Measurements from ENCODE around the gene NGB. TPM values are rescaled to one million over a fixed set of nuclear protein-coding genes. Genes with fewer than 3 reads are reported as not detected.

Gene NGB
- total RNA-seq, 1 experiment from 2014 or later: not detected

DNA sequence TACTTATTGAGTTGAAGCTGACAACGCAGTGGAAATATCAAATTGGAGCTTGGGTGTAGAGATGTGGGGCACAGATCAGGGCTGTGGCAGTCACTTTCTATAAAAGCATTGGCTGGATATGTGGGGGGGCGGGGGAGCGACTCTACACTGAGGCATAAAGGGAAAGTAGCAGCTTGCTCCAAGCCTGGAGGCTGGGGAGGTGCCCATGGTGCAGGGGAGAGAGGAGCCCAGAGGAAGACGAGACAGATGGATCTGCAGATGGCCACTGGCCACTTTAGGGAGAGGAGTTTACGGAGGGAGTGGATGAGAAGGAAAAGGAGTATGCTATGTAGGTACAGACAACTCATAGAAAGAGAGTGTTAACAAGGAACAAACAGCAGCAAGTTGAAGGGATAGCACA lies 13.5 kb upstream of the NGB start:
- DNase-seq (ENCODE audit: low read depth, low spot score): no peak
- no peak overlapping the region for H2AFZ ChIP-seq (ENCODE audit: low read depth, low read length, poor library complexity, severe bottlenecking)
- H3K79me2 ChIP-seq (ENCODE audit: insufficient read depth, low read length): no peaks in the 10 kb centered on the region
- no peak for ATAC-seq
- CTCF ChIA-PET: interaction anchor here (0.6 to 1.4 kb wide), 2 partner anchors 17 to 19 kb away, joined by 3 to 4 read pairs; no protein-coding TSS in a partner anchor
- POLR2A ChIA-PET: no interaction called here
- intact Hi-C loops (cut with micrococcal nuclease): no loop called here
- BruUV-seq (replicated peaks): no TSS peak
- TF ChIP-seq TCF7L2 (IDR thresholded peaks at IDR 0.05; ENCODE audit: borderline replicate concordance, extremely low read depth, insufficient read depth, insufficient read length): no peak
- TF ChIP-seq EZH2 (IDR thresholded peaks at IDR 0.05): no peak
- no peak overlapping the region for H3K4me3 ChIP-seq (replicated peaks in 1 of 2; ENCODE audit: low read depth in 1 of 2, low read length in 2 of 2)
- H4K20me1 ChIP-seq (ENCODE audit: insufficient read depth): no peaks in the 10 kb centered on the region
- RAD21 ChIA-PET (ENCODE audit: low non-redundant PET in 1 of 2, low total read pairs in 2 of 2, uncharacterized antibody in 2 of 2, unreplicated experiment in 2 of 2): no interaction called here
- no peaks in the 10 kb centered on the region for H3K9me2 ChIP-seq (ENCODE audit: insufficient read depth)
- H3K4me1 ChIP-seq (ENCODE audit: control insufficient read depth in 1 of 2, insufficient read depth in 2 of 2, low read length in 2 of 2): no peaks in the 10 kb centered on the region
- H3K9ac ChIP-seq (ENCODE audit: low read length): no peak overlapping the region
- no peaks in the 10 kb centered on the region for H3K27me3 ChIP-seq (ENCODE audit: insufficient read depth, low read length)
- H3K4me2 ChIP-seq (ENCODE audit: low read length): no peak overlapping the region
- H3K9me3 ChIP-seq (ENCODE audit: control insufficient read depth in 1 of 2, insufficient read depth in 1 of 2, low read depth in 1 of 2, low read length in 2 of 2): no peaks in the 10 kb centered on the region
- peaks cover 11 to 15% of the 10 kb centered on the region in 2 experiments; a peak in 3 of 4 replicates for H3K36me3 ChIP-seq (ENCODE audit: control insufficient read depth in 1 of 2, insufficient read depth in 2 of 2, low read length in 2 of 2)
- H3K27ac ChIP-seq (ENCODE audit: low read depth, low read length): no peak overlapping the region

DNA sequence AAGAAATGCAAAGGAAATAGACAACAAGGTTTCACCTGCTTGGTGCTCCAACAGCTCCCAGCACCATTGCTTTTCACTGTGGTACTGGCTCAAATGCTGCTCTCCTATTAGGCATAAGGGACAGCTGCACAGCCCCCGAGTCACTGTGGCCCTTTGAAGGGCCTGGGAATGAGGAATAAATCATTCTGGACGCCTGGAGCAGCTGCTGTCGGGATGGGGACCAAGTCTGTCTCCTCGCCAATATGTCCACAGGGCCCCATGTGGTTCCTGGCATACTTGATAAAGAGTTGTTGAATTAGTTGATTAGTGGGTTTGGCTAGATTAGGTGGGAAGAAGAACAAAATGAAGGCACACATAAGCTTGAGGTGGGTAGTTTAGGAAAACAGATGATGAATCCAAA lies 13.1 kb upstream of the NGB start:
- no peak for ATAC-seq
- Histone ChIP-seq H2AFZ (ENCODE audit: low read depth, low read length, poor library complexity, severe bottlenecking) (no peak overlapping the region), H4K20me1 (ENCODE audit: insufficient read depth) (no peaks in the 10 kb centered on the region), H3K27ac (ENCODE audit: low read depth, low read length) (no peak overlapping the region), H3K4me1 (ENCODE audit: control insufficient read depth in 1 of 2, insufficient read depth in 2 of 2, low read length in 2 of 2) (no peaks in the 10 kb centered on the region), H3K4me2 (ENCODE audit: low read length) (no peak overlapping the region), H3K4me3 (replicated peaks in 1 of 2; ENCODE audit: low read depth in 1 of 2, low read length in 2 of 2) (no peak overlapping the region), H3K9me3 (ENCODE audit: control insufficient read depth in 1 of 2, insufficient read depth in 1 of 2, low read depth in 1 of 2, low read length in 2 of 2) (no peaks in the 10 kb centered on the region), H3K27me3 (ENCODE audit: insufficient read depth, low read length) (no peaks in the 10 kb centered on the region), H3K9me2 (ENCODE audit: insufficient read depth) (no peaks in the 10 kb centered on the region), H3K36me3 (ENCODE audit: control insufficient read depth in 1 of 2, insufficient read depth in 2 of 2, low read length in 2 of 2) (peaks cover 11 to 15% of the 10 kb centered on the region in 2 experiments; a peak in 3 of 4 replicates), H3K79me2 (ENCODE audit: insufficient read depth, low read length) (no peaks in the 10 kb centered on the region), H3K9ac (ENCODE audit: low read length) (no peak overlapping the region)
- intact Hi-C loops (cut with micrococcal nuclease): no loop called here
- no peak for DNase-seq (ENCODE audit: low read depth, low spot score)
- TF ChIP-seq EGR1 (IDR thresholded peaks at IDR 0.05; ENCODE audit: low read depth): no peak
- TF ChIP-seq, protein P1, sequence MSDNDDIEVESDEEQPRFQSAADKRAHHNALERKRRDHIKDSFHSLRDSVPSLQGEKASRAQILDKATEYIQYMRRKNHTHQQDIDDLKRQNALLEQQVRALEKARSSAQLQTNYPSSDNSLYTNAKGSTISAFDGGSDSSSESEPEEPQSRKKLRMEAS (IDR thresholded peaks at IDR 0.05): no peak
- BruUV-seq (replicated peaks): no TSS peak
- ChIA-PET RAD21 (ENCODE audit: low non-redundant PET in 1 of 2, low total read pairs in 2 of 2, uncharacterized antibody in 2 of 2, unreplicated experiment in 2 of 2) (no interaction called here), POLR2A (no interaction called here), CTCF (interaction anchor here (0.6 to 1.4 kb wide), 3 partner anchors 17 to 133 kb away, joined by 3 to 4 read pairs (median 4); no protein-coding TSS in a partner anchor)

All from HCT116 (cell line).